Measurements from ENCODE around the gene GPR141. TPM values are rescaled to one million over a fixed set of nuclear protein-coding genes. Genes with fewer than 3 reads are reported as not detected.

The GPR141 gene
- polyA plus RNA-seq, 1 donor (not counting 4 experiments of a cell fraction or from before 2014, with no cell fraction given): not detected

DNA sequence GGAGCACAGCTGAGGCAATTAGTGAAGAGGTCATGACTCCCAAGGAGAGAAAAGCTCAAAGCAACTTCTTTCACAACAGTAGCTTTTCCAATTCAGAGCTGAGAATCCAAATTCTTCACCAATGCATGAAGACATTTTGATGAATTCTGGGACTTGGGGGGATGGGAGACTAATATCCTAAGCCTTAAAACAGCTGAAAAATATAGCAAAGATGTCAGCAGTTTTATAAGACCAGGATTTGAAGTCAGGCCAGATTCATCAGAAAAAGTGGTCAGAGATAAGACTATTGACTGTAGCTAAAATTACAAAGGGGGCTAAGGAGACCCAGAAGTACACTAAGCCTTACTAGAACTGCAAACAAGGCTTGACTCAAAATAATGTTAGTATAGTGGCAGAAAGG, 51.6 kb downstream of the GPR141 start:
- H3K4me3 ChIP-seq (ENCODE audit: control insufficient read depth in 2 of 3, extremely low read depth in 1 of 3, insufficient read depth in 2 of 3, low read depth in 1 of 3, low read length in 3 of 3): no peak overlapping the region
- DNase-seq (ENCODE audit: low read depth, low spot score) (no peak), FAIRE-seq (no peak)
- no peaks in the 10 kb centered on the region for H3K27me3 ChIP-seq (ENCODE audit: control insufficient read depth, extremely low read depth, insufficient read depth, low read length)
- H3K4me2 ChIP-seq (ENCODE audit: control insufficient read depth, extremely low read depth, insufficient read depth, low read depth, low read length): no peak overlapping the region
- no peak overlapping the region for H3K27ac ChIP-seq (ENCODE audit: control insufficient read depth, insufficient read depth, low read length)
- no peak overlapping the region for H3K9ac ChIP-seq (ENCODE audit: control insufficient read depth, extremely low read depth, insufficient read depth, low read length)
- no peaks in the 10 kb centered on the region for H3K9me3 ChIP-seq (ENCODE audit: control insufficient read depth, low read depth, low read length)
- H3K36me3 ChIP-seq (ENCODE audit: control insufficient read depth in 2 of 2, extremely low read depth in 1 of 2, insufficient read depth in 2 of 2, low read length in 2 of 2): no peaks in the 10 kb centered on the region
- no peaks in the 10 kb centered on the region for H3K79me2 ChIP-seq (ENCODE audit: control insufficient read depth, insufficient read depth, low read length)
- TF ChIP-seq CTCF (optimal IDR thresholded peaks at IDR 0.05 in 1 of 3, IDR thresholded peaks at IDR 0.05 in 1 of 3, conservative IDR thresholded peaks at IDR 0.05 in 1 of 3; ENCODE audit: extremely low read depth in 1 of 3, insufficient read depth in 2 of 3, low read length in 3 of 3): no peak
- no peak for TF ChIP-seq EZH2 (IDR thresholded peaks at IDR 0.05; ENCODE audit: low read length)
- H2AFZ ChIP-seq (ENCODE audit: control insufficient read depth, low read length): no peak overlapping the region
- dilution Hi-C loops (cut with MboI; ENCODE audit: extremely low pct_ligation_motif_present, low sequenced_read_pairs): no loop called here
- H4K20me1 ChIP-seq (ENCODE audit: control insufficient read depth, extremely low read depth, insufficient read depth, low read length): no peaks in the 10 kb centered on the region
- no peaks in the 10 kb centered on the region for H3K9me1 ChIP-seq (ENCODE audit: control insufficient read depth, extremely low read depth, insufficient read depth, low read length)
- H3K4me1 ChIP-seq (ENCODE audit: control insufficient read depth, extremely low read depth, insufficient read depth, low read length): no peaks in the 10 kb centered on the region

DNA sequence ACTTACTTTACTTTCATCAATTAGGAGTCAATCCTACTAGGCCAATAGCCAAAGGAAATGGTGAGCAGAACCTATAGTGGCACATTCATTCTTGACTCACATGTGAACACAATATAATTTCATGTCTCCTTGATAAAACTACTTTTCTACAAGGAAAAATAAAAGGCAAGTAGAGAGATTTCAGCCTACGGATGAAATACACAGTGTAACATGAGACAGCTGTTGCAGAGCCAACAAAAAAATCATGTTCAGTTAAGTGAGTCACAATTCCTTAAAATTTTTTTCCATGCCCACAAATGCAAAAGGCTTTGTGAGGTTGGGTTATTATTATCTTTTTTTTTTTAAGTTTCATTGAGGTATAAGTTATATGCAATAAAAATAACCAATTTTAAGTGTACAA, 54.8 kb downstream of the GPR141 start:
- FAIRE-seq: no peak
- no peak overlapping the region for H3K4me2 ChIP-seq (ENCODE audit: control insufficient read depth, extremely low read depth, insufficient read depth, low read depth, low read length)
- no peaks in the 10 kb centered on the region for H3K9me1 ChIP-seq (ENCODE audit: control insufficient read depth, extremely low read depth, insufficient read depth, low read length)
- H3K4me3 ChIP-seq (ENCODE audit: control insufficient read depth in 2 of 3, extremely low read depth in 1 of 3, insufficient read depth in 2 of 3, low read depth in 1 of 3, low read length in 3 of 3): no peak overlapping the region
- H3K9me3 ChIP-seq (ENCODE audit: control insufficient read depth, low read depth, low read length): no peaks in the 10 kb centered on the region
- H3K27me3 ChIP-seq (ENCODE audit: control insufficient read depth, extremely low read depth, insufficient read depth, low read length): no peaks in the 10 kb centered on the region
- no peak overlapping the region for H3K27ac ChIP-seq (ENCODE audit: control insufficient read depth, insufficient read depth, low read length)
- no peak for TF ChIP-seq EZH2 (IDR thresholded peaks at IDR 0.05; ENCODE audit: low read length)
- no peak for TF ChIP-seq CTCF (optimal IDR thresholded peaks at IDR 0.05 in 1 of 3, IDR thresholded peaks at IDR 0.05 in 1 of 3, conservative IDR thresholded peaks at IDR 0.05 in 1 of 3; ENCODE audit: extremely low read depth in 1 of 3, insufficient read depth in 2 of 3, low read length in 3 of 3)
- no peak for DNase-seq (ENCODE audit: low read depth, low spot score)
- H3K4me1 ChIP-seq (ENCODE audit: control insufficient read depth, extremely low read depth, insufficient read depth, low read length): no peaks in the 10 kb centered on the region
- H3K36me3 ChIP-seq (ENCODE audit: control insufficient read depth in 2 of 2, extremely low read depth in 1 of 2, insufficient read depth in 2 of 2, low read length in 2 of 2): no peaks in the 10 kb centered on the region
- H3K9ac ChIP-seq (ENCODE audit: control insufficient read depth, extremely low read depth, insufficient read depth, low read length): no peak overlapping the region
- H3K79me2 ChIP-seq (ENCODE audit: control insufficient read depth, insufficient read depth, low read length): no peaks in the 10 kb centered on the region
- dilution Hi-C loops (cut with MboI; ENCODE audit: extremely low pct_ligation_motif_present, low sequenced_read_pairs): no loop called here
- no peaks in the 10 kb centered on the region for H4K20me1 ChIP-seq (ENCODE audit: control insufficient read depth, extremely low read depth, insufficient read depth, low read length)
- H2AFZ ChIP-seq (ENCODE audit: control insufficient read depth, low read length): no peak overlapping the region

All from keratinocyte (primary cell).